ENCODE data around the gene BBIP1. TPM values are rescaled to one million over a fixed set of nuclear protein-coding genes. Genes with fewer than 3 reads are reported as not detected.
"Not testable (repeated sequence)": the region's sequence is repeated elsewhere in the genome, so short reads cannot be mapped to it uniquely, and the experiment has no call there.

BBIP1 gene
- total RNA-seq, 1 donor from 2014 or later = 19.3 TPM

GRCh38 chr10:110923856-110924493 is 5.0 kb upstream of the BBIP1 start:
- DNase-seq (ENCODE audit: low read depth, low spot score) = no peak

DNA sequence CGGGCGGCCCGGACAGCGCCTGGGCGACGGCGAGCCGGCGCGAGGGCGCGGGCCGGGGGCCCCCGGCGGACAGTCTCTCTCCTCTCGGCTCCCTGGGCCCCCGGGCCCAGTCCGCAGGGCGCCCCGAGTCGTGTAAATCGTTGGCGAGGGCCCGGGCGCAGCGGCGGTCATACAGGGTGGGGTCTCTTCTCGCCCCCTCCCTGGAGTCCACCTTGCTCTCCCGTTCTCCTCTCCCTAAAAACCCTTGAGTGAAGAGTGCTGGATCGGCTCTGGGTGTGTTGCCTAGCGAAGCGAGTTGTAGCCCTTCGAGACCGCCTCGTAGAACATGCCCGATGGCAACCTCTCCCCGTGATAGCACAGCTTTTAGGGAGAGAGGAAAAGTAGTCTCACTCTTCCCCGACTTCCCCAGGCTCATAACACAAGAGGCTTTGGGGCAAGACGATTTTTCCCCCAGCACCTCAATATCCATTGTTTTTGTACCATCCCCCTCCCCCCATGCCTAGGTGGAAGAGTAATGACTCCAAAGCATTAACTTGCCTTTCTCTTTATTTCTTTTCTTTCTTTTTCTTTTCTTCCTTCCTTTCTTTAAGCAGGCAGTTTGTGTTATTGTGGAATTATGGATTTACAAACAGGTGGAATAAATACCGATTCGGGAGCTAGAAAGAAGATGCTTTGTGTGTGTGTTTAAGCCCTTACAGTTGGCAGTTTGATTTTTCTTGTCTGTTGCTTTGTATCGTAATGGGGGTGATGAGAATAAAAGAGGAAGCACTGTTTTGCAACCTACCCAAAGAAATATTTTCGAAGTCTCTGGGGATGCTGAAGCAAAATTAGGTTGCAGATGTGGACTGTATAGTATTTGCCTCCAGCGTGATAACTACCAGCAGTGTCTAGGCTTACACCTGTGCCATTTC is 1.2 kb upstream of the BBIP1 start:
- DNase-seq (ENCODE audit: low read depth, low spot score) = no peak

DNA sequence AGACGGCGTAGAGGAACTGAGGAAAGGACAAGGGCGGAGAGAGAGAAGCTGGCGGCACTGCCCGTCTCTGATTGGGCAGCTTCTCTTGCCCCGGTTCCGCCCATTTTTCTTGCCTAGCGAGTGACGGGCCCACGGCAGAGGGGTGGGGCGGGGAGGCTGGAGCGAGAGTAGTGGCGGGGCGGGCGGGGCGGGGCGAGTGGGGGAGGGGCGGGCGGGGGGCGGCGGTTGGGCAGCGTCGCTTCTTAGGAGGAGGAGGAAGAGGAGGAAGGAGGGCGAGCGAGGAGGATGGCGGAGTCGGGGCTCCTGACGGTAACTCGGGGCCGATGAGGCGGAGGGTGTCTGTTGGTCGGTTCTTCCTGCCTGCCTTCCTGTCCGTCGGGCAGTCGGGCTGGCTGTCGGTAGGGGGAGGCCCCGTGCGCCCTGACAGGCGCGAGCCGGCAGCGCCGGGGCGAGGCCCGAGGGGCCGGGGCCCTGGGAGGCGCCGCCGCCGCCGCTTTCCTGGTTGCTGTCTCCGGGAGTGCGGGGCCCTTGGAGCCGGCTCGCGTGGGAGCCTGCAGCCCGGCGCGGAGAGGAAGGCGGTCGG is 460 bp upstream of the BBIP1 start, which contains the start of gene SHOC2:
Gene SHOC2 (plus strand): TSS at position 256 of the 583 bp plus-strand sequence. CDS start 44,755 bp downstream, outside the sequence.
- no peak for DNase-seq (ENCODE audit: low read depth, low spot score)

GRCh38 chr10:110918269-110918642 is 724 bp downstream of the BBIP1 start:
- peak; percentile 84 for DNase-seq (ENCODE audit: low read depth, low spot score)

- no peak for DNase-seq (ENCODE audit: low read depth, low spot score)
Observed at GRCh38 chr10:110916554-110917346, 2.2 kb downstream of the BBIP1 start.

- not testable (repeated sequence) for DNase-seq (ENCODE audit: low read depth, low spot score)
Observed at GRCh38 chr10:110915600-110915999, 3.4 kb downstream of the BBIP1 start.

DNA sequence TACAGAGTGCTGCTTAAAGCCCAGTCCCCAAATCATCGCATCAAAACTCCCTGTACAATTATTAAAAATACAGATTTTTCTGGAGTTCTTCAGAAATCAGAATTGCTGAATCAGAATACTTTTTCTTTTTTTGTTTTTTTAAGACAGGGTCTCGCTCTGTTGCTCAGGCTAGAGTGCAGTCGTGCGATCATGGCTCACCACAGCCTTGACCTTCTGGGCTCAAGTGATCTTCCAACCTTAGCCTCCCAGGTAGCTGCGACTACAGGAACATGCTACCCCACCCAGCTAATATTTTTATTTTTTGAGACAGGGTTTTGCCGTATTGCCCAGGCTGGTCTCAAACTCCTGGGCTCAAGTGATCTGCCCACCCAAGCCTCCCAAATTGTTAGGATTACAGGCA is 3.9 kb downstream of the BBIP1 start:
- no peak for DNase-seq (ENCODE audit: low read depth, low spot score)

DNA sequence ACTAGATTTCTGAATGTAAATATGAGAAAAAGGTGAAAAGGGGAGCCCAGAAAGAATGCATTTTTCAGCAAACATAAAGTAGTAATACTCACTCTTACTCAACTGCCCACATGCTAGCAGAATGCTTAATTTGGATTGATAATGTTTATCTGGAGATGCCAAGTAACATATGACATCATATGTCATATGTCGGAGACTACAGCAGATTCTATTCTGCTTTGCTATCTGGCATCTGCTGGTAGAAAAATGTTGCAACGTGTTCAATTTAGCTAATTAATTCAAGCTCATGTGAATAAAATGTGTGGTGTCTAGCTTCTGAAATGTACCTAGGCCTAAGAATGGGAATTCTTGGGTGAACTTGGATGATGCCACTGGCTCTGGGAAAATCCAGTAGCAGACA is 4.5 kb downstream of the BBIP1 start:
- DNase-seq (ENCODE audit: low read depth, low spot score) = no peak

- DNase-seq (ENCODE audit: low read depth, low spot score) = no peak
Observed at GRCh38 chr10:110912374-110912773, 6.6 kb downstream of the BBIP1 start.

GRCh38 chr10:110910138-110910537 is 8.8 kb downstream of the BBIP1 start:
- DNase-seq (ENCODE audit: low read depth, low spot score) = no peak

GRCh38 chr10:110903280-110904278 is 15.4 kb downstream of the BBIP1 start:
- no peak for DNase-seq (ENCODE audit: low read depth, low spot score)

DNA sequence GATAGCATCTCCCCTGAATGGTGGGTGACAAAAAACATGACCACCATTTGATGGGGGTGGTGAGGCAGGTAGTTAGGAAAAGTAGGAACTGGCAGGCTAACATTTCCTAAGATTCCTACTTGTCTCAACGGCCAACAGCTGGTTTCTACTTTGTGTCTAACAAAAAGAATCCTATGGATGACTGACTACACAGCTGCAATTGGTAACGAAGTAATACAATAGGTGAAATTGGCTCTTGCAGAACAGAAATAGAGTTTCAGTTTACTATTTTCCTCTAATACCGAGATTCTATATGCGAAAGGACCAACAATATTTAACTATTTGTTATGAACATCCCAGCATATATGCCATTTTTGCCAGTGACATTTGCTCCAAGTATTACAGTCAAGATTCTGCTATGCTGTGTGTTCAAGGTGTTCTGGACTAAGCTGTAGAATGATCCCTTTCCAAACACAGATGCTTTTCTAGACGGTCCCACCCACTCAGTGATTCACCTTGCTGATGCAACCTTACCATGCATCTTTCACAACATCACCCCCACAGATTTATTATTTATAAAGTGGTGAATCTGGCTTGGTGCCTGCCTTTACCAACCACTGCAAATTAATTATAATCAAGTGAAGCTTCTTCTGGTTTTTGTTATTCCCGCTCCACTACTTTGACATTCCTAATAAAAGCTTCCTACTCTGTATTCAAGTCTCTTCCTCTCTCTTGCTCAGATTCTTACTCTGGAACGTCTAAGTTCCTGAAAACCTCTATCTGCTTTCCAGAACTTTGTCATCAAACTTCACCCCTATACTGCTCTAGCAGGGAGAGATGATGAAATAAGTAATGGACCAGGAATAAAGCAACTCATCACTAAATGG is 16.8 kb downstream of the BBIP1 start:
- no peak for DNase-seq (ENCODE audit: low read depth, low spot score)

DNA sequence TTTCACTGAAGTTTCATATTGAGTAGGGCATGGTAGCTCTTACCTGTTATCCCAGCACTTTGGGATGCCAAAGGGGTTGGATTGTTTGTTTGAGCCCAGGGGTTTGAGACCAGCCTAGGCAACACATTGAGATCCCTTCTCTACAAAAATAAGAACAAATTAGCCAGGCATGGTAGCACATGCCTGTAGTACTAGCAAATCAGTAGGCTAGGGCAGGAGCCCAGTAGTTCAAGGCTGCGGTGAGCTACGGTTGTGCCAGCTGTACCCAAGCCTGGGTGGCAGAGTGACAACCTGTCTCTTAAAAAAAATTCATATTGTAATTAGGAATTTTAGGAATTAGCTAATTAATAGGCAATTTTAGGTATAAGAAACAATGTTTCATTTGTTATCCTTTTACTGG is 18.0 kb downstream of the BBIP1 start:
- DNase-seq (ENCODE audit: low read depth, low spot score) = no peak

DNA sequence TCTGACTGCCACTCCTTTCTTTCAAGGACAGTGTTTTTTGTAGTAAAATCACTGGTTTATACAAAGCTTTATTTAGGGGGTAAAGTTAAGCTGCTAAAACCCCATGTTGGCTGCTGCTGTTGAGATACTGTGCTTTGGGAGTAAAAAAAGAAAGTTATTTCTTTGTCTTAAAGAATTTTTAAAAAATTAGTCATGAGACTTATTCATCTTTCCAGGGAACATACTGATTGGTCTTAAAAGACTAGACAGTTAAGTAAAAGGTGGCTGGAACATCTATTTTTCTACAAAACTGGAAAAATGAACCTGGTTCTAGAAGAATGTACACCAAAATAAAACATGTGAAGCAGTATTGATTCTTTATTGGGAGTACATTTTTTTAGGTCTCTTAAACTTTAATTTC is 20.6 kb downstream of the BBIP1 start:
- DNase-seq (ENCODE audit: low read depth, low spot score) = no peak

- DNase-seq (ENCODE audit: low read depth, low spot score) = no peak
Observed at GRCh38 chr10:110897184-110897583, 21.8 kb downstream of the BBIP1 start.

- DNase-seq (ENCODE audit: low read depth, low spot score) = no peak
Observed at GRCh38 chr10:110893559-110894179, 25.3 kb downstream of the BBIP1 start.

DNA sequence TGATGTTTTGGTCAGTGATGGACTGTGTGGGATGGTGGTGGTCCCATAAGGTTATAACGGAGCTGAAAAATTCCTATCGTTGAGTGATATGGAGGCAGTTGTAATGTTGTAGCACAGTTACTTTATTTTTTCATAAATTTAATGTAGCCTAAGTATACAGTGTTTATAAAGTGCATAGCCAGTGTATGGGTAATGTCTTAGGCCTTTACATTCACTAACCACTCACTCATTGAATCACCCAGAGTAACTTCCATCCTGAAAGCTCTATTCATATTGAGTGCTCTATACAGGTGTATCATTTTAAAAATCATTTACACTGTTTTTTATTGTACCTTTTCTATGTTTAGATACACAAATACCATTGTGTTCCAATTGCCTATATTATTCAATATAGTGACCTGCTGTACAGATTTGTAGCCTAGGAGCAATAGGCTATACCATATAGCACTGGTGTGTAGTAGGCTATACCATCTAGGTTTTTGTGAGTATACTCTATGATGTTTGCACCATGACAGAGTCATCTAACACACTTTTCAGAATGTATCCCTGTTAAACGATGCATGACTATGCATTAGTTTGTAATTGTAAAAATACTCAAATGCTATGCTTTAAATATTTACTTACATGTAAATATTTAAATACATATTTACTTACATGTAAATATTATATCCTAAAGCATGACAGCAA is 26.2 kb downstream of the BBIP1 start:
- no peak for DNase-seq (ENCODE audit: low read depth, low spot score)

- no peak for DNase-seq (ENCODE audit: low read depth, low spot score)
Observed at GRCh38 chr10:110887560-110887959, 31.4 kb downstream of the BBIP1 start.
